GM15510 (cell line): ENCODE data around the gene SAA4.

Experiments used
- POLR2A ChIP-seq: IDR thresholded peaks from 3 replicates; pipeline ENCODE4 v1.6.1; 2011; ENCODE audit warnings: borderline replicate concordance; ENCODE audit not compliant: insufficient read length; ENCODE audit errors: extremely low read depth

Gene SAA4

GRCh38 chr11:18203723-18204122 lies 32.9 kb downstream of the SAA4 start:
- TF ChIP-seq POLR2A: no peak

- TF ChIP-seq POLR2A: no peak
These were observed 40.1 kb downstream of the SAA4 start for GRCh38 chr11:18196532-18196931.

DNA sequence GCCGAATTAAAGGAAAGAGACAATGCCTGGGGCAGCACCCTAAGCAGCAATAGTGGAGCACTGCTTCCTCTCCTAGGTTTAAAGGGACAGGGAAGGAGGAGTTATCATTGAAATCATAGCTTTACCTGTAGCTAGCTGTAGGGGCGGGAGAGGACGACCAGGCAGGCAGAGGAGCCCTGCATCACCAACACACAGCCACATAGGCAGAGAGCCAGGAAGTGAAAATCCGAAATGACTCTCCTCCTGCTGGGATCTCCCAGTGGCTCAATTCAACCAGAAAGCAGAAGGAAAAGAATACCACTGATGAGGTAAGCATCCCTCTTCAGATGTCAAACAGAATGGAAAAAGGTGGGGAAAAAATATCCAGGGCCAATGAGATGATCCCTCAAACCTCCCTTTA lies 43.6 kb downstream of the SAA4 start:
- TF ChIP-seq POLR2A: no peak

- no peak for TF ChIP-seq POLR2A
These were observed 45.2 kb downstream of the SAA4 start for GRCh38 chr11:18191376-18191775.

DNA sequence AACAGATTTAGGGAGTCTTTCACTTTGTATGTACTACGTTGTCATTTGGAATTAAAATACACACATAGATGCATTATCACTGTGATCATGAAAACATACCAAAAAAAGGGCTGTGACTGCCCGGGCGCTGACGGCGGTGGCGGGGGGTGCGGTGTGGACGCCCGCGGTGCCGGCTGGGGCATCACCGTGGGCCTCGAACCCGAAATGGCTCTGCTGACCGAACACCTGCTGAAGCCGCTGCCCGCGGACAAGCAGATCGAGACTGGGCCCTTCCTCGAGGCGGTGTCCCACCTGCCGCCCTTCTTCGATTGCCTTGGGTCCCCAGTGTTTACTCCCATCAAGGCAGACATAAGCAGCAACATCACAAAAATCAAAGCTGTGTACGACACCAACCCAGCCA lies 47.8 kb downstream of the SAA4 start:
- no peak for TF ChIP-seq POLR2A
